GM12873 (cell line): Measurements from ENCODE around the gene MED9.

Experiments
- CTCF ChIP-seq: IDR thresholded peaks from 2 replicates; pipeline ENCODE4 v1.5.1; 2012; ENCODE audit warnings: low read depth, mild to moderate bottlenecking, moderate library complexity, low read length, control low read depth; ENCODE audit not compliant: insufficient read depth; ENCODE audit errors: missing control alignments

Gene MED9

GRCh38 chr17:17492085-17492484, 15.3 kb downstream of the MED9 start:
- TF ChIP-seq CTCF: no peak

GRCh38 chr17:17492571-17492970, 15.8 kb downstream of the MED9 start:
- TF ChIP-seq CTCF: no peak

GRCh38 chr17:17493249-17493985, 16.6 kb downstream of the MED9 start:
- TF ChIP-seq CTCF: no peak

GRCh38 chr17:17493986-17494466, 17.2 kb downstream of the MED9 start:
- no peak for TF ChIP-seq CTCF

- no peak for TF ChIP-seq CTCF
These were observed 17.7 kb downstream of the MED9 start for GRCh38 chr17:17494499-17494869.

GRCh38 chr17:17494870-17495535, 18.2 kb downstream of the MED9 start:
- no peak for TF ChIP-seq CTCF

GRCh38 chr17:17495536-17496188, 18.9 kb downstream of the MED9 start:
- TF ChIP-seq CTCF: no peak
